ENCODE results near the gene MBD5. TPM values are rescaled to one million over a fixed set of nuclear protein-coding genes. Genes with fewer than 3 reads are reported as not detected.

The MBD5 gene
- total RNA-seq, 4 donors from 2014 or later: 51.2 to 85.9 (median 72.6) TPM

DNA sequence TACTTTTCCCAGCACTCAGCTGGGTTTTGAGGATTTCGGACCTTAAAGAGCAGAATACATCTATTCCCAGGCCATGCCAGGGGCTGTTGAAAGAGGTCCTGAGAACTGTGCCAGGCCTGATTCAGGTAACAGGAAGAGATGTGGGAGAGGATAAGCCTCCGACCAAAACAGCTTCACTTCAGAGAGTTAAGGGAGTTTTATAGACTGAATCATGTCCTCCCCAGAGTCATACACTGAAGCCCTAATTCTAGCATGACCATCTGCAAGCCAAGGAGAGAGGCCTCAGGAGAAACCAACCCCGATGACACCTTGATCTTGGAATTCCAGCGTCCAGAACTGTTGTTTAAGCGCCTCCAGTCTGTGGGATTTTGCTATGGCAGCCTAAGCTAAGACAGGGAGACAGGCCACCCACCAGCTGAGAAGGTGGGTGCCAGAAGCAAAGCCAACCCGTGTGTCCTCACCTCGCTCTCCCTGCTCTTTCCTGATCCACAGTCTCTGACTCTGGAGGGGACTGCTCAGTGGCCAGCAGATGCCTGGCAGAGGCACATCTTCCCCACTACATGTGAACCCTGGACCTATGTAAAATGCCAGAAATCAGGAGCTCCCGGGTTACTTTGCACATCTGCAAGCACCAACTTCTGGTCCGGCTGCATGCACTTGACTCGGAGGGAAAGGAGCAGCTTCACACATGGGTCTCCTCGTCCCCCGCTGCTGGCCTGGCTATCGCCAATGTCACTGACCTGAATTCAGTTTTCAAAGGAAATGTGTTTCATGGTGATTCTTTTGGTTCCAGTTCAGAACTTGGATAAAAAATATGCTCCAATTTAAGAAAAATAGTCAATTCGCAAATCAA, 506.8 kb downstream of the MBD5 start:
- Histone ChIP-seq H3K27ac (no peak overlapping the region), H3K4me1 (peaks cover 6 to 10% of the 10 kb centered on the region in 2 donors), H3K4me3 (replicated peaks in 1 of 3) (no peak overlapping the region), H3K36me3 (no peaks in the 10 kb centered on the region), H3K27me3 (no peaks in the 10 kb centered on the region), H3K9me3 (no peaks in the 10 kb centered on the region)
- intact Hi-C loops (cut with DNase I): loop anchor here (10.0 kb wide), 1 partner anchor 533 kb away; no protein-coding TSS in a partner anchor
- no peak for DNase-seq
- 85 to 88% methylated on average over 14 of the region's 14 CpGs for WGBS, 2 donors
- TF ChIP-seq, protein P1, sequence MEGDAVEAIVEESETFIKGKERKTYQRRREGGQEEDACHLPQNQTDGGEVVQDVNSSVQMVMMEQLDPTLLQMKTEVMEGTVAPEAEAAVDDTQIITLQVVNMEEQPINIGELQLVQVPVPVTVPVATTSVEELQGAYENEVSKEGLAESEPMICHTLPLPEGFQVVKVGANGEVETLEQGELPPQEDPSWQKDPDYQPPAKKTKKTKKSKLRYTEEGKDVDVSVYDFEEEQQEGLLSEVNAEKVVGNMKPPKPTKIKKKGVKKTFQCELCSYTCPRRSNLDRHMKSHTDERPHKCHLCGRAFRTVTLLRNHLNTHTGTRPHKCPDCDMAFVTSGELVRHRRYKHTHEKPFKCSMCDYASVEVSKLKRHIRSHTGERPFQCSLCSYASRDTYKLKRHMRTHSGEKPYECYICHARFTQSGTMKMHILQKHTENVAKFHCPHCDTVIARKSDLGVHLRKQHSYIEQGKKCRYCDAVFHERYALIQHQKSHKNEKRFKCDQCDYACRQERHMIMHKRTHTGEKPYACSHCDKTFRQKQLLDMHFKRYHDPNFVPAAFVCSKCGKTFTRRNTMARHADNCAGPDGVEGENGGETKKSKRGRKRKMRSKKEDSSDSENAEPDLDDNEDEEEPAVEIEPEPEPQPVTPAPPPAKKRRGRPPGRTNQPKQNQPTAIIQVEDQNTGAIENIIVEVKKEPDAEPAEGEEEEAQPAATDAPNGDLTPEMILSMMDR (IDR thresholded peaks at IDR 0.05): no peak
- no peak for TF ChIP-seq POLR2A (IDR thresholded peaks at IDR 0.05)

DNA sequence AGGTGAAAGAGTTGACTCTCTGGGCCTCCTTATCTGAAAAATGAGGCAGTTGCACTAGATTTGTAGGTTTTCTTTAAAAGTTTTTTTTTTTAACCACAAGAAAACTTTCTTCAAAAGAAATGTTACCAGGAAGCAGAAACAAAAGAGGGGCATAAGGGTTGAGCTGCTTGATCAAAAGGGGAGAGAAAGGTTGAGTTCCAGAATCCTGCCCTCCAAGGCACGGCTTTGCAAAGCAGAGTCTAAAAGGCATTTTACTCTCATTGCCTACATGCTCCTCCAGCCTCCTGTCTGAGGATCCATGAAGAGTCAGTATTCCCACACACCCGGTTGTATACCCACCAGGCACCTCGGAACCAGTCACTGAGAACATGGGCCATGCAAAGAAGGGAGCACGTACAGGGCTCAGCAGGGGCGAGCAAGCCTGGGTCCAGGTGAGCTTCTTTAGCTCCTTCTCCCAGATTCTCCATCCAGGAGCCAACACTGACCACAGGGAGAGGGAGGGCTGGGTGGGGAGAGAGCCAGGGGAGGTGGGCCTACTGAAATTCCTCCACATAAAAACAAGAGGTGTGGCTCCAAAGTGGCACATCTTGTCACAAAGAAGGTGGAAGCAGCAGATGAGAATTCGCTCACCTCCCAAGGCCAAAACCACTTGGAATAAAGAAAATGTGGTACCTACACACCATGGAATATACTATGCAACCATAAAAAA, 507.6 kb downstream of the MBD5 start:
- 93 to 94% methylated on average over 4 to 6 of the region's 6 CpGs for WGBS, 2 donors
- H3K27ac ChIP-seq: no peak overlapping the region
- TF ChIP-seq POLR2A (IDR thresholded peaks at IDR 0.05): no peak
- TF ChIP-seq, protein P1 (IDR thresholded peaks at IDR 0.05): no peak
- H3K4me1 ChIP-seq: peaks cover 6 to 10% of the 10 kb centered on the region in 2 donors
- no peak overlapping the region for H3K4me3 ChIP-seq (replicated peaks in 1 of 3)
- no peaks in the 10 kb centered on the region for H3K9me3 ChIP-seq
- intact Hi-C loops (cut with DNase I): loop anchor here (10.0 kb wide), 1 partner anchor 534 kb away; no protein-coding TSS in a partner anchor
- no peak for DNase-seq
- no peaks in the 10 kb centered on the region for H3K36me3 ChIP-seq
- H3K27me3 ChIP-seq: no peaks in the 10 kb centered on the region

DNA sequence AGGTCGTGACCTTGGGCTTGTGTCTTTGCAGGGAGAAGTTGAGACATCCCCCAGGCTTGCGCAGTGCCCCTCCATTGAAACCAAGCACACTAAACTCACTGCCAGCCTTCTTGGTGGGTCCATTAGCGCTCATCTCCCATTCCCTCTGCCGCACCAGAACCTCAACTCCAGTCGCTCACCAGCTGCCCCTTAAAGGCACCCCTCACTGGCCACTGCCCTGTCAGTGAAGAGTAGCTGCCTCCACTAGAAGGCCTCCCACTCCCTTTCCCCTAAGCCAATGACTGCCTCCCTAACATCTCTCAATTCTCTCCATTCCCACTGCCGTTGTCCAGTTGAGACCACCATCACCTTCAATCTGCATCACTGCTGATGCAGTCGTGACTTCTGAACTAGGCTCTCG, 508.9 kb downstream of the MBD5 start:
- Histone ChIP-seq H3K27me3 (no peaks in the 10 kb centered on the region), H3K4me1 (peaks cover under 1 to 1% of the 10 kb centered on the region in 2 donors), H3K27ac (no peak overlapping the region), H3K36me3 (no peaks in the 10 kb centered on the region), H3K9me3 (no peaks in the 10 kb centered on the region), H3K4me3 (replicated peaks in 1 of 3) (no peak overlapping the region)
- no peak for DNase-seq
- 77 to 86% methylated on average over 8 of the region's 8 CpGs for WGBS, 2 donors
- intact Hi-C loops (cut with DNase I): loop anchor here (10.0 kb wide), 1 partner anchor 535 kb away; no protein-coding TSS in a partner anchor
- no peak for TF ChIP-seq POLR2A (IDR thresholded peaks at IDR 0.05)
- TF ChIP-seq, protein P1 (IDR thresholded peaks at IDR 0.05): no peak

DNA sequence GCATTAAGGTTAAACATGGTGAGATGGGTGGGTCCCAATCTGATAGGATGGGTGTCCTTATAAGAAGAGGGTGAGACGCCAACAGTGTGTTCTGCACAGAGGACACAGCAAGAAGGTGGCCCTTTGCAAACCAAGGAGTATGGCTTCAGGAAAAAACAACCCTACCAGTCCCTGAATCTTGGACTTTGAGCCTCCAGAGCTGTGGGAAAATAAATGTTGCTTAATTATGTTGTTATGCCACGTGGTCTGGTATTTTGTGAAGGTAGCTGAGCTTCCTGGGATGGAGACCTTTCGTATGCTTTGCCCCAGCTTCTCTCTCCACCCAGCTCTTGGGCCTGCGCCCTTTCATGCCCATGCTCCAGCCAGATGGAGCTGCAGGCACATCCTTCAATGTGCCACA, 509.5 kb downstream of the MBD5 start:
- TF ChIP-seq POLR2A (IDR thresholded peaks at IDR 0.05): no peak
- TF ChIP-seq, protein P1 (IDR thresholded peaks at IDR 0.05): no peak
- Histone ChIP-seq H3K27ac (no peak overlapping the region), H3K36me3 (no peaks in the 10 kb centered on the region), H3K9me3 (no peaks in the 10 kb centered on the region), H3K4me3 (replicated peaks in 1 of 3) (no peak overlapping the region), H3K4me1 (no peaks in the 10 kb centered on the region), H3K27me3 (no peaks in the 10 kb centered on the region)
- 89% methylated on average over 4 of the region's 4 CpGs for WGBS, 2 donors
- no peak for DNase-seq
- intact Hi-C loops (cut with DNase I): no loop called here

DNA sequence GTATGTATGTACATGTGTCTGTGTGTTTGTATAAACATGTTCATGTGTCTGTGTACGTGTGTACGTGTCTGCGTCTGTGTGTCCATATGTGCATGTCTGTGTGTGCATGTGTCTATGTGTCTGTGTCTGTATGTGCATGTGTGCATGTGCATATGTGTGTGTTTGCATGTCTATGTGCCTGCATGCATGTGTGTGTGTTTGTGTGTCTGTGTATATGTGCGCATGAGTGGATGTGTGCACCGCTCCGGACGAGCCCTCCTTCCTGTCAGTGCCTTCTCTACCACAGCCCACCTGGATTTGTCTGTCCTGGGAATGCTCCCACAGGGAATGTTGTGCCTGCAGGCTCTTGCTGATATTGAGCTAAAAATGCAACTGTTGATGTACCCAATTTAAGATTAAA, 510.3 kb downstream of the MBD5 start:
- Histone ChIP-seq H3K9me3 (no peaks in the 10 kb centered on the region), H3K36me3 (no peaks in the 10 kb centered on the region), H3K27me3 (no peaks in the 10 kb centered on the region), H3K4me3 (replicated peaks in 1 of 3) (no peak overlapping the region), H3K27ac (no peak overlapping the region), H3K4me1 (no peaks in the 10 kb centered on the region)
- WGBS, 2 donors: 83 to 90% methylated on average over 7 of the region's 7 CpGs
- no peak for DNase-seq
- intact Hi-C loops (cut with DNase I): no loop called here
- TF ChIP-seq POLR2A (IDR thresholded peaks at IDR 0.05): no peak
- TF ChIP-seq, protein P1 (IDR thresholded peaks at IDR 0.05): no peak

All from thyroid gland (tissue), 4 donors.